ENCODE measurements around the gene TMEM130.
A peak's percentile ranks its signal among the peaks of the same experiment; 100 is the strongest.

TMEM130 gene

DNA sequence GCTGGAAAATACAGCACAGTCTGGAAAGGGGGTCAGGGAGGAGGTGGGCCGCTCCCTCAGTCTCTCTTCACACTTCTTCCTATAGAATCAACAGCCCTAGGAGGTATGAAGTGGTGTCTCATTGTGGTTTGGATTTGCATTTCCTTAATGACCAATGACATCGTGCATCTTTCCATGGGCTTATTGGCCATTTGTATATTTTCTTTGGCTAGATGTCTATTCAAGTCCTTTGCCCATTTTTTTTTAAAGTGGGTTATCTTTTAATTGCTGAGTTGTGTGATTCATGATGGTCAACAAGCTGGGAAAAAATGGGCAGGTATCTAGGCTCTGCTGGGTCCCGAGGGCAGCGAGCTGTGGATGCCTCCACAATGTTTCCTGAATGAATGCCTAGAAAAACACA lies 29.1 kb downstream of the TMEM130 start:
- DNase-seq = peak; percentile 40

DNA sequence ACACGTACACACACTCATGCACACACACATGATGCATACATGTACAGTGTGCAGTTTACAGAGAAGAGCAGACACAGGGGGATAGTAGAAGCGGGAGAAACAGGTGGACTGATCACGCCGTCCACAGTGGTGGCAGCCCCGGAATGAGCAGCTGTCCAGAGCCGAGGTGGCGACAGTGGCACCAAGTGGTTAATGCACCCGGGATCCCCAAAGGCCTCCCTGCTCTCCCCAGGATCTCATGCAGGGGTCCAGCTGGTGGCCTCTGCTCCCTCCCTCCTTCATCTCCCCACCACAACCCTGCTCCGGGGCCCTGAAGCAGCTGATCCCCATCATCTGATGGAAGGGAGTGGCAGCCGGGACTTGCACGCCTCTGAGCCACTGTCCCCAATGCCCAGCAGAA lies 29.7 kb downstream of the TMEM130 start:
- DNase-seq = no peak

- no peak for DNase-seq
These were observed 32.2 kb downstream of the TMEM130 start for GRCh38 chr7:98837630-98837972.

DNA sequence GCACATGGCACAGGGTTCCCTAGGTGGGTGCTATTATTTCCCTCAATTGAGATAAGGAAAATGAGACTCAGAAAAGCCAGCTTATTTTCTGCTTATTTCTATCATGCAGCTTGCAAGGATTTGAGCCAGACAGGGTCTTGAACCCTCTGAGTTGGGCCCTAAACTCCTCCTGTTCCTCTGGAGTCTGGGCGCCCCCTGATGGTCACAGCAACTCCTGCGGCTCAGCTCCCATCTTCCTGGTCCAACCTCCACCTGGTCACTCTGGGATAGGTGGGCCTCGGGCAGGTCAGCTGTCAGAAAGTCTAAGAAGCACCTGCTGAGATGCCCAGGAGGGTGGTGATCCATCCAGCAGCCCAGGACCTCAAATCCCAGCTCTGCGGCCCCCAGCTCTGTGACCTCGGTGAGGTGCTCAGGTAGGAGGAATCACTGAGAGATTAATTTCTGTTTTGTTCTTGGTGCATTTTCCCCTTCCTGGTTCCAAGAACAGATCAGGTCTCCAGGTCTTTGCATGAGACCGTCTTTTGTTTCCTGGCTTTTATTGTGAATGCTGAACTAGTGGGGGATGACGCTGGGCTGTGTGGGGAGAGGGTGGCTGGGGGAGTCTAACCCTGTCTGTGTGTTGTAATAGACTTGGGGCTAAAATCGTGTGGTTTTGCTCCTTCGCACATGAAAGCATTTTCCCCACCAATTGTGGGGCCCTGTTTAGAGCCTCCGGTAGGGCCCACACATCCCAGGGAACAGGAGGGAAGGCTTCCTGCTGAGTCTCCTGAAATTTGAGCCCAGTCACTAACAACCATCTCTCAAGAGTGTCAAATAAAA lies 32.8 kb downstream of the TMEM130 start:
- DNase-seq = peak; percentile 31

DNA sequence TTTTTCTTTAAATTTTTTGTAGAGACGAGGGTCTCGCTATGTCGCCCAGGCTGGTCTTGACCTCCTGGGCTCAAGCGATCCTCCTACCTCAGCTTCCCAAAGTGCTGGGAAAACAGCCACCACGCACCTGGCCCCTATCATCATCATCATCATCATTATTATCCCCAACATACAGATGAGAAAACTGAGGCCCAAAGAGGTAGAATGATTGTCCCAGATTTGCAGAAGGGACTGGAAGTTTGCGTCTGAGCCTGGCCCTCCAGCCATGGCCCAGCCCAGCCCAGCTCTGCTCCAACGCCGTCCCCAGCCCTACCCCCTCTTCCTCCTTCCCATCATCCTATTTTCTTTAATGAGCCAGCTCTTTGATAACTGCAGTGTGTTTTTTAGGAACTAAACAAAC lies 34.9 kb downstream of the TMEM130 start:
- no peak for DNase-seq

GRCh38 chr7:98833022-98833421 lies 36.8 kb downstream of the TMEM130 start:
- no peak for DNase-seq

- DNase-seq = no peak
These were observed 38.1 kb downstream of the TMEM130 start for GRCh38 chr7:98831641-98832221.

GRCh38 chr7:98830972-98831548 lies 38.8 kb downstream of the TMEM130 start:
- DNase-seq = no peak

DNA sequence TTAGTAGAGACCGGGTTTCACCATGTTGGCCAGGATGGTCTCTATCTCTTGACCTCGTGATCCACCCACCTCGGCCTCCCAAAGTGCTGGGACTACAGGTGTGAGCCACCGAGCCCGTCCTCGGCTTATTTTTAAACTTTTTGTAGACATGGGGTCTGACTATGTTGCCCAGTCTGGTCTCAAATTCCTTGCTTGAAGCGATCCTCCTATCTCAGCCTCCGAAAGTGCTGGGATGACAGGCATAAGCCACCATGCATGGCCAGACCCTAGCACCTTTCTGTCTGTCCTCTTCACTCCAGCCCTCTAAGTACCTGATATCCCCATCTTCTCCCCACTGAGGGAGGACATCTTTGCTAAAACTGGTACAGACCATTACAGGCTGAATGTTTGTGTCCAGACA lies 41.4 kb downstream of the TMEM130 start:
- no peak for DNase-seq

DNA sequence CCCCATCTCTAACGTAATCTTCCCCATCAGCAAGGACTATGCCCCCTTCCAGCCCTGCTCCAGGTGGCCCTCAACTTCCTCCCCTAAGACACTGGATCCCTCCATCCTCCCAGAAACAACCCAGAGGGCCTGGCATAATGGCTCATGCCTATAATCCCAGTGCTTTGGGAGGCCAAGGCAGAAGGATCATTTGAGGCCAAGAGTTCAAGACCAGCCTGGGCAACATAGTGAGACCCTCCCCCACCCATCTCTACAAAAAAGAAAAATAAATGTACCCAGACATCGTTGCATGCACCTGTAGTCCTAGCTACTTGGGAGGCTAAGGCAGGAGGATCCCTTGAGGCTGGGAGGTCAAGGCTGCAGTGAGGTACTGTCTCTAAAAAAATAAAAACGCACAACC lies 42.6 kb downstream of the TMEM130 start:
- DNase-seq = no peak

DNA sequence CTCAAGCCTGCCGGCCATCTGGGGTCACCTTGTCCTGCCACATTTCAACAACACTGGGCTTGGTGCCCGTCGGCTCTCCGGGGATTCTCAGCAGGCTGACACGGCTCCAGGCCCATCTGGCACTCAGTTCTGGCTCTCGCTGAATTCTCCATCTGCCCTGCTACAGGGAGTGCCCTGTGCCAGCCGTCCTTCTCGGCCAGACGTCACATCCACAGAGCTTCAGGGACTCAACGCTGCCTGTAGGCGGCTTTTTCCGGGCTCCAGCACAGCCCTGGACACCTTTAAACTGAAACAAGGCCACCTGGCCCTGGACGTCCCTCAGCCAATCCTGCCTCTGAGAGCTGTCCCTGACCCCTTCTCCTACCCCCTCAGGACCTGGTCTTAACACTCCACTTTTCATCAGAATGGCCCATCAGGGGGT lies 43.0 kb downstream of the TMEM130 start:
- no peak for DNase-seq

GRCh38 chr7:98826387-98826786 lies 43.4 kb downstream of the TMEM130 start:
- DNase-seq = no peak

GRCh38 chr7:98823226-98823625 lies 46.6 kb downstream of the TMEM130 start:
- DNase-seq = no peak

DNA sequence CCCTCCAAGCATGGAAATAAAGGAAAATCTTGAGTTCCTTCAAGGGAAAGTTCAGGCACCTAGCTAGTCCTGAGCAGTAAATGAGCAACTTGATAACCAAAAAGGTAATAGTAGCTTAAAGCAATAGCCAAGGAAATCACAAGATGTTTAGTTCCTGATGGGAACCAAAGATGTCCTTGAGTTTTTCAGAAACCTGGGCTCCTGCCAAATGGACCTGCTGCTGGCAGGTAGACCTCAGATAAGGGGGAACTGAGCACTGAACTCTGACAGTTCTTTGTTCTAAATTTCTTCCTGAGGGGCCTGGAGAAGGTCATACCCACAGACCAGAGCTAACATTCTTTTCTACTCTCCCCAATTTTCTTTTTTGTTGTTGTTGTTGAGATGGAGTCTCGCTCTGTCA lies 48.5 kb downstream of the TMEM130 start:
- no peak for DNase-seq

DNA sequence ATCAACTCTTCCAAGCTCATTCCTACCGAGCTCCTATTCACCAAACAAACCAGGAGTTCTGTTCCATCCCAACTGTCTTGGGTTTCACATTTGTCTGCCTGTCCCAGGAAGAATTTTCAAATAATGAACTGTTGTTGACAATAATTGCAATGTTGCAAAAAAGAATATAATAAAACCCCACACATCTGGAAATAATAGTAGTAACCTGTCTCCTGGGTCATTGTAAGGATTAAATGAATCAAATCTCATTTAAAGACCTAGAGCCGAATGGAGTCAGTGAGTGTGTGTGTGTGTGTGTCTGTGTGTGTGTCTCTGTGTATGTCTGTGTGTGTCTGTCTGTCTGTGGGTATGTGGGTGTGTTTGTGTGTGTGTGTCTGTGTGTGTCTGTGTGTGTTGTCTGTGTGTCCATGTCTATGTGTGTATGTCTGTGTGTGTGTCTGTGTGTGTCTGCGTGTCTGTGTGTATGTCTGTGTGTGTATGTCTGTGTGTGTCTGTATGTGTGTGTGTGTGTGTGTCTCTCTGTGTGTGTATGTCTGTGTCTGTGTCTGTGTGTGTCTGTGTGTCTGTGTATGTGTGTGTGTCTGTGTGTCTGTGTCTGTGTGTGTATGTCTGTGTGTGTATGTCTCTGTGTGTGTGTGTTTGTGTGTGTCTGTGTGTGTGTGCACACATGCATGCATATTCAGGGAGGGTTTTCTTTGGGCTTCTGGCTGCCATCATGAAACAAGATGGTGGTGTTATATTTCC lies 52.7 kb downstream of the TMEM130 start:
- no peak for DNase-seq

DNA sequence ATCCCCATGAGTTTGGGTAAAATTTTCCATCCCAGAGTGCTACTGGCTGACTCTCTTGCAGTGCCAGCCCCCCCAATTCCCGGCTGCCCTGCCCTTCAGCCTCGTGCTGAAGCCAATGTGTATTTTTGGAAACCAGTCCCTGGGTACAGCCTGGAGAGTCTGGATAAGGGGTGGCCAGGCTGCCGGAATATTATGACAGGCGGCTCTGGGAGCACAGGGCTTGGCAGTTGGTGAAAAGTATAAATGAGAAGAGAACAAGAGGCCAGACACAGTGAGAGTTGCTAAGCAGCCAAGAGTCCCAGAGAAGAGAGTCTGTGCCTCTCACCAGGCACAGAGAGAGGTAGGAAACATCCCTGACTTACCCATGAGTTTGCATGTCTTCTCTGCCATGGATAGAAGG lies 53.6 kb downstream of the TMEM130 start:
- no peak for DNase-seq

GRCh38 chr7:98815313-98815712 lies 54.5 kb downstream of the TMEM130 start:
- DNase-seq = no peak

GRCh38 chr7:98811299-98811698 lies 58.5 kb downstream of the TMEM130 start:
- DNase-seq = no peak

DNA sequence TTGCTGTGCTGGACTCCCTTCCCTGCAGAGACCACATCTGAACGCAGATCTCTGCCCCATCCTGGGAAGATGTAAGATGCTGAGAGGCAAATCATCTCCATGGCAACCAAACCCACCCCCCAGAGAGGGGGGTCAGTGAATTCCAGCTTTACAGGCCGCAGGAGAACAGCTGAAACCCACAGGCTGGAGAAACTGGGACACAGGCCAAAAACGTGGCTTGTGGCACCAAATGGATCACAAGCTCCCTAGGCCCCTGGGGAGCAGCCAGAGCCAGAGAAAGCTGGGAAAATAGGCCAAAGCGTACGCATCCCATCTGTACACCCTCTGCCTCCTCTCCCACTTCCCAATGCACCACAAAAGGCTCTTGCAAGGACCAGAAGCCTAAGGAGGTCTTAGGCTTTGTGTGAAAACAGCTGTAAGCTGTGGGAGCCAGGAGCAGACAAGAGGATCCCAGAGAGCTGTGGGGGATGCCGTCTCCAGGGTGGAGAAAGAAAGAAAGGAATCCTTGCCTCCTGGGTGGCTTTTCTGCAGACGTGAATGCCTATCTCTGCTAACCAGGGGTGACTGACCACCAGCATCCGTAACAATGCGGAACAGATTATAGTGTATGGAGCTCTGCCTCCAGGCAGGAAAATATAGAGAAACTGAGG lies 59.5 kb downstream of the TMEM130 start:
- peak; percentile 79 for DNase-seq

- DNase-seq = no peak
These were observed 60.9 kb downstream of the TMEM130 start for GRCh38 chr7:98808751-98809460.

DNA sequence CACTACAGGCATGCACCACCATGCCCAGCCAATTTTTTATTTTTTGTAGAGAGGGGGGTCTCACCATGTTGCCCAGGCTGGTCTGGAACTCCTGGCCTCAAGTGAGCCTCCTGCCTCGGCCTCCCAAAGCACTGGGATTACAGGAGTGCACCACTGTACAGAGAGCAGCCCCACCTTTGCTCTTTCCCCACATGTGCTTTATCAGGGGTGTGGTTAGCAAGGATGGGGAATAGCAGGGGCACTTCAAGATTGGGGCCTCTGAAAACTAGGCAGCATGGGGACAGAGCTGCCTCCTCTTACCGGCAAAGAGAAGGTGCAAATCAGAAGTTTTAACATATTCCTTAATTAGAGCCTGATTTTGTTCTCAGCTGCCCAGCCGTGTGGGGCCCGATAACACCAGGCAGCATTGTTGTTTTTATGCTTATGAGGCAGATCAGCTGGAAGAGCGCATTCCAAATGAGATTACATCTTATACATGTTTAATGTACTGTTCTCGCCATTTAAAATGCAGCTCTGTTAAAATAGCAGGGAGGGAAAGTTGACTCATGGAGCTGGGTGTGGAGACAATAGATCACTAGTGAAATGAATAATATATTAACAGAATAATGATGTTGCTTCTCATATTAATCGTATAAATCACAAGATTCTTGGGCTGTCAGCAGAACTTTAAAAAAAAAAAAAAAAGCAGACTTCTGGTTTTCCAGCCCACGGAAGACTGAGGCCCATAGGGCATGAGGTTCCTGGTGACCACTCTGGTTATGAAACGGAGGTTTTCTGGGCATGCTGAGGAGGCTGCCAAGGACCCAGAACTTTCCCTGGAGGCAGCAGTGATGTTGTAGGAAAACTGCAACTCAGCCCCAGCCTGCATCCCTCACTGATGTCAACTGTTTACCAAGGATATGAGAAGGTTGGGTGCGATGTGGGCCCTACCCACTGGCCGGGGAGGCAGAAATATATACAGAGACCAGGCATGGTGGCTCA lies 62.5 kb downstream of the TMEM130 start:
- peak; percentile 58 for DNase-seq
